Activated naive CD4-positive, alpha-beta T cell treated with anti-CD3 and anti-CD28 coated beads, Interleukin-2, amount 10 ng/mL, durations not matched to agents 5 hours and 36 hours (primary cell): Measurements from ENCODE around the gene GLCCI1. TPM values are rescaled to one million over a fixed set of nuclear protein-coding genes. Genes with fewer than 3 reads are reported as not detected.

ENCODE experiments used
- total RNA-seq, 2 experiments: library from RNA; stranded (reverse); gene quantifications; one replicate each; pipeline ENCODE4 v1.2.3, GENCODE V29; 2021

GLCCI1 gene
- 10 to 100 TPM; 20.3 to 23.2 TPM for total RNA-seq

DNA sequence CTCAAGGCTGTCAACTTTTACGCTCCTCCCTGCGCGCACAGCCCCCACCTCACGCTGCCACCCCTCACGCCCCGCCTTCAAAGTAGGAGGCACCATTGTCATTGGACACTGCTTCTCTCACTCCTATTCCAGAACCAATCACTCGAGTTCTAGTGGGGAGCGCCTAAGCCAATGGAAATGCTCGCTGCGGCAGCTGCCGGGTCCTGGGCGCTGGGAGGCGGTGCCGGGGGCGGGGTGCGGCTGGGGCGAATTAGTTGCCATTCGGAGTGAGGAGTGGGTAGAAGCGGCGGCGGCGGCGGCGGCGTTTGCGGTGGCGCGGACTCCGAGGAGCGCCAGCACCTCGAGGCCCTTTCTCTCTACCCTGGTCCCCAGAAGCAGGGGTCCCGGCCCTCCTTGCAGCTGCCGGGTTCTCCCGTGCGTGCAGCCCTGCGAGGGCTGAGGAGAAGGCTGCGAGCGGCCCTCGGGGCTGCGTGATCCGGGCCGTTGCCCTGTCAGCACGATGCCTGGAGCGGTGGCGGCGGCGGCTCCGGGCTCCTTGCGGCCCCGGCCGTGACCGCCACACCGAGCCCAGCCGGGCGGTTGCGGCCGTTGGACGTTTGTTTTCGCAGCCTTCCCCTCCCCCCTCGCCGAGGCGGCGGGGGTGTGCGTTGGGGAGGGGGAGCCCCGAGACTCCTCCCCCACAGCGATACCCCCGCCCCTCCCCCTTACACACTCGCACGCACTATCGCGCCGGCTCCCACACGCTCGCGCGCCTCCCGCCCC, at the start of gene GLCCI1:
Gene GLCCI1 (plus strand): TSS at position 253 of the 762 bp plus-strand sequence. CDS start 555 bp downstream, outside the sequence.

